Inflammatory macrophage treated with lipopolysaccharide for 1 hour (primary cell): ENCODE measurements around the gene GPR35.

Experiments
- DNase-seq, 2 donors: peaks; one replicate each; pipeline ENCODE4 v3.0.0-alpha.2; 2020 to 2022

The GPR35 gene

DNA sequence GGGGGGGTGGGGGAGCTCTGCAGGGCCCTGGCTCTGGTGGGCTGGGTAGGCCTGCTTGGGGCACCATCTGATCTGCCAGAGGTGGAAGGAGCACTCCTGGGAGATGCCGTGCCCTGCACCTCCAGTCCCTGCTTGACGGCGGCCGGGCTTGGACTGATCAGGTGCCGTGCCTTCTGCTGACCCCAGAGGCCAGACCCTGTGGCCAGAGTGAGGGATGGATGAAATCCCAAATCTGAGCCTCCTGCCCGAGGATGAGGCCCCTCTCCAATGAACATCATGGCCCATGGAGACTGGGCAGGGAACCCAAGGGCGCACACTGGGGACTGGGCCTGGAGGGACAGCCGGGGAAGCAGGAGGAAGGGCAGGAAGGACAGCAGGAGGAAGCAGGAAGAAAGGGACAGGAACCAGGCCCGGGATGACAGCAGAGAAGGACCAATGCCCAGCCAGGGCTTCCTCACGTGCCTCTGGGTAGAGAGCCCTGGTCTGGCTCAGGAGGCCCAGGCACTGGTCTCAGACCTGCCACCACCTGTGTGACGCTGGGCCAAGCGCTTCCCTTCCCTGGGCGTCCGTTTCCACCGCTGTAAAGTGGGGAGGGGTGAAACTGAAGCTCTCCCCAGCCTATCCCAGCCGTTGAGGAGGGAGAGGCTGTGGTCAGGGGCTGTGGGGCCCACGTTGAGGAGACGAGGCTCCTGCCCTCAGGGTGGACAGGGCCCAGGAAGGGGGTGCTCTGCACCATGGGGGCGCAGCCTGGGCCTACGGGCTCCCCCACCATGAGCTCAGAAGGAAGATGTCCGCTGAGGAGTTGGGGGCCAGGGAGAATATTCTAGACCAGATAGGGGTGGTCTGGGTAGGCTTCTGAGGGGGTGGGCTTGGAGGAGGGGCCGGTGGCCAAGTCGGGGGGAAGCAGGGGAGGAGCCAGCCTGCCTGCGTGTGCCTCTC is 1.0 kb upstream of the GPR35 start:
- DNase-seq: peak in 1 of 2 donors; percentile 18

DNA sequence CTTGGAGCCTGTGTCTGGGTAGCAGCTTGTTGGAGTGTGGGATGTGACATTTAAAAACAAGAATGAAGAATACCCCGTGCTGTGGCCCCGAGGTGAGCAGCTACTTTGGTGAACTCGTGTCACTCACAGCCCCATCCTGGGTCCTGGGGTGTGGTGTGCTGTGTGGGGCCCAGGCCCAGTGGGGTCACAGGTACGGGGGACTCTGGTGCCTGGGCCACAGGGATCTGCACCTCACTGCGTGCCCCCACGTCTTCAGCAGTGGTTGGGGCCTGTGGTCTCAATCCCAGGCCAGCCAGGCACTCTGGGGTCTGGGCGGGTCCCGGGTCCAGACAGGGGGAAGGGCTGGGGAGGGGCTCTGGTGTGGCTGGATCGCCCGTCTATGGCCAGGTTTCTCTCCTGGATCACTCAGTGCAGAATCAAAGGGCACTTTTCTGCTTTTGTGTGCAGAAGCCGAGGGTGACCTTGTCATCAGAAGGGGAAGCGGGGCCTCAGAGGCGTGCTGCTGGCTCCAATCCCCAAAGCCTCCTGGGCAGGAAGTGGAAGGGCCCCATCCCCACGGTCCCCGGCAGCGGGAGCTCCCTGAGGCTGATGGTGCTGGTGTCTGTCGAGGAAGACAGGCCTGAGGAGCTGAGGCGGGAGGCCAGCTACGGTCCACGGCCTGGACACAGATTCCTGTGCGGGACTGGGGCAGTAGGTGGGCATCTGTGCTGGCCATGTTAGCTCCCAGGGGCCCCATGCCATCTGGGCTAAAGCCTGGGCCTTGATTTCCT is 1.4 kb downstream of the GPR35 start:
- DNase-seq: peak; percentile 57 to 60

DNA sequence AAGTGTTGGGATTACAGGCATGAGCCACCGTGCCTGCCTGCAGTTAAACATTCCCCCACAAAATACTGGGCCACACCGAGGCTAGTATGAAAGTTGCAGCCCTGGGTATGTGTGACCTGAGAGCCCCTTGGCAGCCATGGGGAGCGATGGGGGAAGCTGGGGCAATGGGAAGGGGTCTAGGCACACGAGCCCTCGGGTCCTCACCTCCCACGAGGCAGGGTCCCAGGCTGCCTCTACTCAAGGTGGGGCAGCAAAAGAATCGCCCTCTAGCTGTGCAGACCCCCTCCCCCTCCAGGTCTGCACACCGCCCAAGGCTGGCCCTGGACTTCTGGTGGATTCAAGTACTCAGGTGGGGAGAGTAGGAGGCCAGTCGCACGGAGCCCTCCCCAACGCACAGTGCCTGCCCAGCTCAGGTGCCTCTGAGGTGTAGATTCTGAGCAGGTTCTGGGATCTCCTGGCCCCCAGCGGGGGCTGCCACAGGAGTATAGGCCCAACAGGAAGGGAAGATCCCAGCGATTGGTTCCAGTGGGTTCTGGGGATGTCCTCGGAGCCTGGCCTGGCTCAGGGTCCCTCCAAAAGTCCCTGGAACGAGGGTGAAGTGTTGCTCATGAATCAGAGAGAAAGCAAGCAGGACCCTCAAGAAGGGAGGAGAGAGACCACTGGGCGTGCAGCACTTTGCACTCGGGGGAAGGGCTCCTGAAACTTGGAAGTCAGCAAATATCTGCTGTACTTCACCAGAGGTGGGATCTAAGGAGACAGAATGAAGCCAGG is 2.6 kb downstream of the GPR35 start:
- DNase-seq: no peak

DNA sequence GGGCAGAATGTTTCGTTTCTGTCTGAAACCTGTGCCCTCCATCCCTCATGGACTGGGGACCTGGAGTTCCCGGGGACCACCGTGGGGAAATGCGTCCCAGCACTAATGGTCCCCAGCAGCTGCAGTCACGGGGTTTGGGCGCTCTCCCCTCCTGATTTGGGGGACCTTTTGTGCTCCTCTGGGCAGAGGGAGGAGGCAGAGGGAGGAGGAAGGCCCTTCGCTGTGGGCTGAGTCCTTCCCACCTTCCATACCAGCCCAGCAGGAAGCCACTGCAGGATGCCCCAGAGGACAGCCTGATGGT is 3.2 kb downstream of the GPR35 start:
- DNase-seq: no peak

DNA sequence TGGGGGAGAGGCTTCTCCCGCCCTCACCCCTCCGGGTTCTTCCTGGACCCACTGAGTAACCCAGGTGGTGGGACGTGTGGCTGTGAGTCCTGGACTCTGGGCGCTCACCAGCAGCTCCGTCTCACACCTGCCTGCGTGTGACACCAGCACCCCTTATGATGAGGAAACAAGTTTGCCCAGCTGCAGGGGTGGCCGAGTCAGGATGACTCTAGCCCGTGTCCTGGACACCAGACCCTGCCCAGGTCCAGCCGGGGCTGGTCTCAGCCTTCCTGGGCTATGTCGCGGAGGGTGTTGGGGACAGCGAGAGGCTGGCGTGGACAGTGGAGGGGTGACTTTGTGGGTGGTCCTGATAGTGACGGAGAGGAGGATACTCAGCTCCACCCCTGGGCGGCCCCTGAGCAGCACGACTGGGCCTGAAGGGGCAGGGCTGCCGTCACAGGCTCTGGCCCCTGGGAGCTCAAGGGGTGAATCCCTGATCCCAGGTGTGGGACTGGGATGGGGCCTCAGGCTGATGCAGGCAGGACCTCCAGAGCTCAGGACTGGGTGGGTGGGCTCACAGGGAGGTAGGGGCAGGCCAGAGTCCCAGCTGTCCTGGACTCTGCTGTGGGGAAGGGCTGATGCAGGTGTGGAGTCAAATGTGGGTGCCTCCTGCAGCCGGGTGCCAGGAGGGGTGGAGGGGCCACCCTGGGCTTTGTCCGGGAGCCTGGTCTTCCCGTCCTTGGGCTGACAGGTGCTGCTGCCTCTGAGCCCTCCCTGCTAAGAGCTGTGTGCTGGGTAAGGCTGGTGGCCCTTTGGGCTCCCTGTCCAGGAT is 3.7 kb downstream of the GPR35 start:
- DNase-seq: no peak

DNA sequence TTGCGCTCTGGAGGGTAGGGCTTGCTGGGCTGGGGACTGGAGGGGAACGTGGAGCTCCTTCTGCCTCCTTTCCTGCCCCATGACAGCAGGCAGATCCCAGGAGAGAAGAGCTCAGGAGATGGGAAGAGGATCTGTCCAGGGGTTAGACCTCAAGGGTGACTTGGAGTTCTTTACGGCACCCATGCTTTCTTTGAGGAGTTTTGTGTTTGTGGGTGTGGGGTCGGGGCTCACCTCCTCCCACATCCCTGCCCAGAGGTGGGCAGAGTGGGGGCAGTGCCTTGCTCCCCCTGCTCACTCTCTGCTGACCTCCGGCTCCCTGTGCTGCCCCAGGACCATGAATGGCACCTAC is 4.3 kb downstream of the GPR35 start:
- no peak for DNase-seq

DNA sequence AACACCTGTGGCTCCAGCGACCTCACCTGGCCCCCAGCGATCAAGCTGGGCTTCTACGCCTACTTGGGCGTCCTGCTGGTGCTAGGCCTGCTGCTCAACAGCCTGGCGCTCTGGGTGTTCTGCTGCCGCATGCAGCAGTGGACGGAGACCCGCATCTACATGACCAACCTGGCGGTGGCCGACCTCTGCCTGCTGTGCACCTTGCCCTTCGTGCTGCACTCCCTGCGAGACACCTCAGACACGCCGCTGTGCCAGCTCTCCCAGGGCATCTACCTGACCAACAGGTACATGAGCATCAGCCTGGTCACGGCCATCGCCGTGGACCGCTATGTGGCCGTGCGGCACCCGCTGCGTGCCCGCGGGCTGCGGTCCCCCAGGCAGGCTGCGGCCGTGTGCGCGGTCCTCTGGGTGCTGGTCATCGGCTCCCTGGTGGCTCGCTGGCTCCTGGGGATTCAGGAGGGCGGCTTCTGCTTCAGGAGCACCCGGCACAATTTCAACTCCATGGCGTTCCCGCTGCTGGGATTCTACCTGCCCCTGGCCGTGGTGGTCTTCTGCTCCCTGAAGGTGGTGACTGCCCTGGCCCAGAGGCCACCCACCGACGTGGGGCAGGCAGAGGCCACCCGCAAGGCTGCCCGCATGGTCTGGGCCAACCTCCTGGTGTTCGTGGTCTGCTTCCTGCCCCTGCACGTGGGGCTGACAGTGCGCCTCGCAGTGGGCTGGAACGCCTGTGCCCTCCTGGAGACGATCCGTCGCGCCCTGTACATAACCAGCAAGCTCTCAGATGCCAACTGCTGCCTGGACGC is 4.9 kb downstream of the GPR35 start:
- DNase-seq: no peak

DNA sequence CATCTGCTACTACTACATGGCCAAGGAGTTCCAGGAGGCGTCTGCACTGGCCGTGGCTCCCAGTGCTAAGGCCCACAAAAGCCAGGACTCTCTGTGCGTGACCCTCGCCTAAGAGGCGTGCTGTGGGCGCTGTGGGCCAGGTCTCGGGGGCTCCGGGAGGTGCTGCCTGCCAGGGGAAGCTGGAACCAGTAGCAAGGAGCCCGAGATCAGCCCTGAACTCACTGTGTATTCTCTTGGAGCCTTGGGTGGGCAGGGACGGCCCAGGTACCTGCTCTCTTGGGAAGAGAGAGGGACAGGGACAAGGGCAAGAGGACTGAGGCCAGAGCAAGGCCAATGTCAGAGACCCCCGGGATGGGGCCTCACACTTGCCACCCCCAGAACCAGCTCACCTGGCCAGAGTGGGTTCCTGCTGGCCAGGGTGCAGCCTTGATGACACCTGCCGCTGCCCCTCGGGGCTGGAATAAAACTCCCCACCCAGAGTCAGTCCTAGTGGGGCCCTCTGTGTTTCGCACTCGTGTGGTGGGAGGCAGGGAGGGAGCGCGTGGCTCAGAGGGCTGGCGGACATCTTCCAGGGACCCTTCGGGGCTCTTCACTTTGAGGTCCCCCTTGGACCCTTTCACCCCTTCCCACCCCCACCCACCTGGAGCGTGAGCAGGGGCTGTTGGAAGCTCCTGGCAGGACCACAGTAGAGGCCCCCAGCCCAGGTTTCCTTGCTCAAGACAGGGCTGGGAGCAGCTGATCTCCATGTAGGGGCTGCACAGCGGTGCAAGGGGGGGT is 5.7 kb downstream of the GPR35 start:
- no peak for DNase-seq

DNA sequence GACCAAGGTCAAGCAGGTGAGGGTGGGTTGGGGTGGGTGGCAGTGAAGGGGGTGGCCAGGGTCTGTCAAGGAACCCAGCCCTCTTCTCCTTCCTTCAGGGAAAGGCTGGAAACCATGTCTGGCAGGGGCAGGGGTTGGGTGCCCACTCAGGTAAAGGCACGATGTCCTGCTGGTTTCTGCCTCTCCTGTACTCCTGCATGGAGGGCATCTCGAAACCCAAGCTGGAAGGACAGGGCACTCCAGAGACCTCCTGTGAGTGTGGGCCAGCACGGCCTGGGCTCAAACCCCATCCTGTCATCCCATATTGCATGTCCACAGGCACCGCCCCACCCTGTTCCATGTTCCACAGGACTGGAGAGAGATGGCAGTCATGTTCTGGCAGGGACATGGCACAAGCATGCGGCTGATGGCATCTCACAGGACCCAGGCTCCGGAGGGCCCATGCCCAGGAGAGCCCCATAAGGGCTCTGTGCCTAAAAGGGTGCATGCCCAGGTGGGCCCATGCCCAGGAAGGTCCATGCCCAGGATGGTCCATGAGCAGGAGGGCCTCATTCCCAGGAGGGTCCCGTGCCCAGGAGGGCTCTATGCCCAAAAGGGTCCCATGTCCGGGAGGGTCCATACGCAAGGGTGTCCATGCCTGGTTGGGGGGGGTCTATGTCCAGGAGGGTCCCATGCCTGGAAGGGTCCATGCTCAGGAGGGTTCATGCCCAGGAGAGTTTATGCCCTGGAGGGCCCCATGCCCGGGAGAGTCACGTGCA is 6.4 kb downstream of the GPR35 start:
- DNase-seq: no peak

DNA sequence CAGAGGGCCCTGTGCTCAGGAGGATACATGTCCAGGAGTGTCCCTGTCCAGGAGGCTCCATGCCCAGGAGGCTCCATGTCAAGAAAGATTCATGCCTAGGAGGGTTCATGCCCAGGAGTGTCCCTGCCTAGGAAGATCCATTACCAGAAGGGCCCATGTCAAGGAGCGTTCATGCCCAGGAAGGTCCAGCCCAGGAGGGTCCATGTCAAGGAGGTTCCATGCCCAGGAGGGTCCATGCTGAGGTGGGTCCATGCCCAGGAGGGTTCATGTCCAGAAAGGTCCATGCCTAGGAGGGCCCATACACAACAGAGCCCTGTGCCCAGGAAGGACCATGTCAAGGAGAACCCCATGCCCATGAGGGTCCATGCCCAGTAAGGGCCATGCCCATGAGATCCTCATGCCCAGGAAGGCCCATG is 7.0 kb downstream of the GPR35 start:
- no peak for DNase-seq

DNA sequence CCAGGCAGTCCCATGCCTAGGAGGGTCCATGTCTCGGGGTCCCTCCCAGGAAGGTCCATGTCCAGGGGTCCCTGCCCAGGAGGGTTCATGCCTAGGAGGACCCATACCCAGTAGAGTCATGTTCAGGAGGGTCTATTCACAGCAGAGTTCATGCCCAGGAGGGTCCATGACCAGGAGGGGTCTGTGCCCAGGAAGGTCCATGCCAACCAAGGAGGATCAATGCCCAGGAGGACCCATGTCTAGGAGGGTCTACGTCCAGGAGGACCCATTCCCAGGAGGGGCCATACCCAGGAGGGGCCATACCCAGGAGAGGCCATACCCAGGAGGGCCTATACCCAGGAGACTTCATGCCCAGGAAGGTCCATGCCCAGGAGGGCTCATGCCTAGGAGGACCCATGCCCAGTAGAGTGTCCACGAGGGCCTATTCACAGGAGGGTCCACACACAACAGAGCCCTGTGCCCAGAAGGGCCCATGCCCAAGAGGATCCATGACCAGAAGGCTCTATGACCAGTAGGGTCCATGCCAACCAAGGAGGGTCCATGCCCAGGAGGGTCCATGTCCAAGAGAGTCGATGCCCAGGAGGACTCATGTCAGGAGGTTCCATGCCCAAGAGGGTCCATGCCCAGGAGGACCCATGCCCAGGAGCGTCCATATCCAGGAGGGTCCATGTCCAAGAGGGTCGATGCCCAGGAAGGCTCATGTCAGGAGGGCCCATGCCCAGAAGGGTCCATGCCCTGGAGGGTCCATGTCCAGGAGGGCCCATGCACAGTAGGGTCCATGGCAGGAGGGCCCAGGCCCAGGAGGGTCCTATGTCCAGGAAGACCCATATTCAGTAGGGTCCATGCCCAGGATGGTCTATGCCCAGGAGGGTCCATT is 10.1 kb downstream of the GPR35 start:
- no peak for DNase-seq

DNA sequence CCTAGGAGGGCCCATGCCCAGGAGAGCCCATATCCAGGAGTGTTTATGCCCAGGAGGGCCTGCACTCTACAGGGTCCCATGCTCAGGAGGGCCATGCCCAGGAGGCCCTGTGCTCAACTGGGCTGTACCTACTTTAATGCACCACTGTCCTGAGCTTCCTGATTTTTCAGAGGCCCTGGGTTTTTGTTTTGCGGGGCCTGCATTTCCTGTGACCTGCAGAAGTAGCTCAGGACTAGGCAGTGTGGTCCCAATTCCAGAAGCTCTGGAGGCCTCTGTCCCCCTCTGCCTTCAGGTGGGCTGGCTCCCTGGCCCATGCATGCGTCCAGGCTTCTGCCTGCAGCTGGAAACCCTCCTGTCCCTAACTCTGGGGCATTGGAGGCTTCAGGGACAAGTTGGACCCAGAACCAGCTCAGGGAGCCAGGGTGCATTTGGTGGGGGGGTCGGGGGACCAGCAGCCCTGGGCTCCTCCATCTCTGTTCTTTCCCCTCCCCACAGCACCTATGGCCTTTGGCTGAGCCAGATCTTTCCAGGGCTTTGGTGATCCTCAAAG is 10.8 kb downstream of the GPR35 start:
- DNase-seq: no peak

DNA sequence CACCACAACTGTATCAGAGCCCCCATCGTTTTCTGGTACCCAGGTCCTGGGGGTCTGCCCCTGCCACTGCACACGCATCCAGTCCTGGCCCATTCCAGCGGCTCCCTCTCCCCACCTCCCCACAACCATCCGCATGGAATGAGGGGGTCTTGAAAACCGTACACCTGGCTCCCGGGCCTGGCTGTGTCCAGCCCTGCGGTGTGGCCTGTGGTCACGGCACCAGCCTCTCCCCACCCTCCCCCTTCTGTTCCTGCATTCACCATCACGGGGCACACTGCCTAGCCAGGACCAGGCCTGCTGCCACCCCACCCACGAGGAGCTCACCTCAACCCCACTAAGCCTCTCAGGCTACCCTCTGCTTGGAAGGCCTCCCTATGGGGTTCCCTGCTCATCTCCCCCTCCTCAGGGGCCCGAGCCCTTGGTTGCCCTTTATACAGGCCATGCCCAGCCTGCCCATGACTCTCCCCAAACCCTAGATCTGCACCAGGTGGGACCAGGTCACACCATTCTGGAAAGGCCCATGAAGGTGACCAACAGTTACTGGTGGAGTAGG is 11.4 kb downstream of the GPR35 start:
- no peak for DNase-seq

DNA sequence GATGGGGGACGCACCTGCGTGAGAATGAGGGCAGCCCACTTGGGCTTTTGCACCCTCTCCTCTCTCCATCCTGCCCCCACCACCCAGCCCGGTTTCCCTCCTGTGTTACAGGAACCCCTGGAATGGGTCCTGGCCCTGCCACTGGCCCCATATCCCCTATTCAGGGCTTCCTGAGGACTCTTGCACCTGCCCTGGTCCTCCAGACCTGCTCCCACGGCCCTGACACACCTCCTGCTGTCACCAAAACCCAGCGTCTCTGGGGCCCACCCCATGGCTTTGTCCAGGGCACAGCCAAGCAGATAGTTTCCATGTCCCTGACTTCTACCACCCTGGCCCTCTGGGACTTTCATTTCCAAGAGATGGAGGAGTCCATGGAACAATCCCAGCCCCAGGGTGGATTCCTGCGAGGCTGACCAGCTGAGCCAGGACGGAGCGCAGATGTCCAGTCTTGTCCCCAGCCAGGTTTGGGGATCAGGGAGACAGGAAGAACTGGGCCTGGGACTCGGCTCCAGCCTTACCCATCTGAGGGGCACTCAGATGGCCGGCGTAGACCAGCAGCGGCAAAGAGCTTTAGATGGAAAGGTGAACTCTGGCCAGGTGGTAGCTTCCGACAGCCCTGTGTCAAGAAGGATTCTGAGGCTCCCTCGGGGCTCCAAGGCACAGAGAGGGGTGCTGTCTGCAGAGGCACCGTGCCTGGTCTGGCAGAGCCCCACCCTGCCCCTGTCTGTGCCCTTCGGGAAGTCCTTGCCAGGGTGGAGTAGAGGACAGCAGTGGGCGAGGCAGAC is 12.0 kb downstream of the GPR35 start:
- DNase-seq: no peak

DNA sequence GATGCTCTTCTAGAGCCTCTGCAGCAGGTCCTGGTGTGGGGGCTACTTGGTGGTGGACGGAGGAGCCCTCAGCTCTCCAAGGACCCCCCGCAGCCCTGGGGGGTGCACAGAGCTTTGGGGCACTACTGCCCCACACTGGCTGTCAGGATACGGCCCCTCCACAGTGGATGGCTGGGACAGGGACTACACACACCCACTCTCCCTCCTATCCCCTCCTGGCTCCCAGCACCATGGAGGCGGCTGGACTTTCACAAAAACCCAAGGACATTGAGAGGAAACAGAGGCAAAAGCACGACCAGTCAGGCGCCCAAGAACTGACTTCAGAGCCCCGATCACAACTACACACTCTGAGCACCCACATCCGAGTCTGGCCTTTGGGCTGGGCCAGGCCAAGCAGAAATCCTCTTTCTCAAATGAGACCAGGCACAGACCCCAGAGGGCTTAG is 12.6 kb downstream of the GPR35 start:
- no peak for DNase-seq

DNA sequence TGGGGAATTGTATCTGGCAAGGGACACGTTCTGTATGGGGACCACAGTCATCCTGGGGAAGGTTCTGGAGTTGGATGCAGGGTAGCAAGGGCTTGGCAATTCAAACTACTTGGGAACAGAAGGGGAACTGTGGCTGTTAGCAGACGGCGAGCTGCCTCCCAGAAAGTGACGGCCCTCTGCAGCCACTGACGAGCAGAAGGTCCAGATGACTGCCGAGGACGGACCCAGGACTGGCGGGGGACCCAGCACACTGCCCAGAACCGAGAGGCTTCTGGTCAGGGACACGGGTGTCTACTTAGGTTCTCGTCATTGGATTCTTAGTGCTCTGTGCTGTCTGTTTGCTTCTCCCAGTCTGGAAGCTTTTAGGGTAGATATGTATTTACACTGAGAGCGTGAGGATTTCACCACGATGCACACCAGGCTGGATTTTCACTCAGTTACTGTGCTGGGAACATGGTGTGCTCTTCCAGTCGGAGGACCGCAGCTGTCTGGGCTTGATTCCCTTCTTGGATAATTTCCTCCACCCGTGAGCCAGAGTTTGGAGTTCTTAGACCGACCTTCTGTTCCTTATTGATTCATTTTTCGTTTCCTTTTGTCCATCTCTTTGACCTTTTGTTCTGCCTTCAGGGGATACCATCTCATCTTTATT is 13.4 kb downstream of the GPR35 start:
- no peak for DNase-seq

DNA sequence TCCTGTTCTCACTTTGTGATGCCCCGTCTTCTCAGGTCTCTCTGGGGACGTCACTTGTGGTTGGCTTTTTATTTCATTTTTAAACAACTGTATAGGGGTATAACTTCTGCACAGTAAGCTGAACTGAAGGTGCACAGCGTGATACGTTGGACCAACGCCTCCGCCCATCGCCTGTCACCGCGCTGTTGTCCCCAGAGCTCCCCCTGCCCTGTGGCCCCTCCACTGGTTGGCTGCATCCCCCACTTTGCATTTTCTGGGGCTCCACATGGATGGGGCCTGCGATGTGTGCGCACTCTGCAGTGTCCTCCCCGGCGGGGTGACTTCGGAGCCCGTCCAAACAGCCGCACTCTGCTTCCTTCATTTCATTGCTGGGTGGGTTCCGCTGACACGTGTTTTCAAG is 14.3 kb downstream of the GPR35 start:
- no peak for DNase-seq
